Measurements from ENCODE around the gene ARL4D. TPM values are rescaled to one million over a fixed set of nuclear protein-coding genes. Genes with fewer than 3 reads are reported as not detected.

Gene ARL4D
- total RNA-seq, 1 experiment from 2014 or later: 4.5 TPM

DNA sequence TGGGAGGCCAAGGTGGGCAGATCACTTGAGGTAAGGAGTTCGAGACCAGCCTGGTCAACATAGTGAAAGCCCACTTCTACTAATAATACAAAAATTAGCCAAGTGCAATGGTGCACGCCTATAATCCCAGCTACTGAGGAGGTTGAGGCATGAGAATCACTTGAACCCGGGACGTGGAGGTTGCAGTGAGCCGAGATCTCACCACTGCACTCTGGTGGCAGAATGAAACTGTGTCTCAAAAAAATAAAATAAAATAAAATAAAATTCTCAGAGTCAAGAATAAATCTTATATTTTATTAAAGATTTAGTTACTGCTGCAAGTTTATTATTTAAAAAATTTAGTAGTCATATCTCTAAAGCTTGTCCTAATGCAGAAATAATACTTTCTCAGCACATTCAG lies 29.7 kb downstream of the ARL4D start:
- ATAC-seq (no peak), DNase-seq (ENCODE audit: low read depth, low spot score) (no peak)
- Histone ChIP-seq H3K4me1 (ENCODE audit: control insufficient read depth, insufficient read depth, low read length) (no peaks in the 10 kb centered on the region; the same call in 1 of the 2 replicates), H3K9me3 (ENCODE audit: control insufficient read depth, insufficient read depth, low read depth, low read length) (no peaks in the 10 kb centered on the region), H3K36me3 (ENCODE audit: control insufficient read depth, insufficient read depth, low read length) (no peaks in the 10 kb centered on the region), H3K27ac (ENCODE audit: low read length) (no peak overlapping the region), H3K4me3 (ENCODE audit: low read depth in 2 of 2, low read length in 2 of 2) (no peak overlapping the region), H3K27me3 (ENCODE audit: control insufficient read depth, insufficient read depth, low read length) (no peaks in the 10 kb centered on the region)
- CTCF ChIA-PET: interaction anchor here (0.6 to 0.7 kb wide), 2 partner anchors 13 to 30 kb away, joined by 3 to 6 read pairs; partner anchors contain the start of gene ARL4D
- in situ Hi-C loops (cut with HindIII; ENCODE audit: low pct_unique_long_range_greater_than_20kb, low sequenced_read_pairs): no loop called here
- TF ChIP-seq SIN3A (IDR thresholded peaks at IDR 0.05; ENCODE audit: borderline replicate concordance, insufficient read depth, low read depth, low read length): no peak
- TF ChIP-seq POLR2AphosphoS5 (IDR thresholded peaks at IDR 0.05; ENCODE audit: low read depth, low read length): no peak
- TF ChIP-seq, protein P1, sequence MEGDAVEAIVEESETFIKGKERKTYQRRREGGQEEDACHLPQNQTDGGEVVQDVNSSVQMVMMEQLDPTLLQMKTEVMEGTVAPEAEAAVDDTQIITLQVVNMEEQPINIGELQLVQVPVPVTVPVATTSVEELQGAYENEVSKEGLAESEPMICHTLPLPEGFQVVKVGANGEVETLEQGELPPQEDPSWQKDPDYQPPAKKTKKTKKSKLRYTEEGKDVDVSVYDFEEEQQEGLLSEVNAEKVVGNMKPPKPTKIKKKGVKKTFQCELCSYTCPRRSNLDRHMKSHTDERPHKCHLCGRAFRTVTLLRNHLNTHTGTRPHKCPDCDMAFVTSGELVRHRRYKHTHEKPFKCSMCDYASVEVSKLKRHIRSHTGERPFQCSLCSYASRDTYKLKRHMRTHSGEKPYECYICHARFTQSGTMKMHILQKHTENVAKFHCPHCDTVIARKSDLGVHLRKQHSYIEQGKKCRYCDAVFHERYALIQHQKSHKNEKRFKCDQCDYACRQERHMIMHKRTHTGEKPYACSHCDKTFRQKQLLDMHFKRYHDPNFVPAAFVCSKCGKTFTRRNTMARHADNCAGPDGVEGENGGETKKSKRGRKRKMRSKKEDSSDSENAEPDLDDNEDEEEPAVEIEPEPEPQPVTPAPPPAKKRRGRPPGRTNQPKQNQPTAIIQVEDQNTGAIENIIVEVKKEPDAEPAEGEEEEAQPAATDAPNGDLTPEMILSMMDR (IDR thresholded peaks at IDR 0.05): no peak; the same call in 1 of the 2 replicates
- no peak for TF ChIP-seq TCF7L2 (IDR thresholded peaks at IDR 0.05; ENCODE audit: low read depth, low read length)
- TF ChIP-seq, protein P2, sequence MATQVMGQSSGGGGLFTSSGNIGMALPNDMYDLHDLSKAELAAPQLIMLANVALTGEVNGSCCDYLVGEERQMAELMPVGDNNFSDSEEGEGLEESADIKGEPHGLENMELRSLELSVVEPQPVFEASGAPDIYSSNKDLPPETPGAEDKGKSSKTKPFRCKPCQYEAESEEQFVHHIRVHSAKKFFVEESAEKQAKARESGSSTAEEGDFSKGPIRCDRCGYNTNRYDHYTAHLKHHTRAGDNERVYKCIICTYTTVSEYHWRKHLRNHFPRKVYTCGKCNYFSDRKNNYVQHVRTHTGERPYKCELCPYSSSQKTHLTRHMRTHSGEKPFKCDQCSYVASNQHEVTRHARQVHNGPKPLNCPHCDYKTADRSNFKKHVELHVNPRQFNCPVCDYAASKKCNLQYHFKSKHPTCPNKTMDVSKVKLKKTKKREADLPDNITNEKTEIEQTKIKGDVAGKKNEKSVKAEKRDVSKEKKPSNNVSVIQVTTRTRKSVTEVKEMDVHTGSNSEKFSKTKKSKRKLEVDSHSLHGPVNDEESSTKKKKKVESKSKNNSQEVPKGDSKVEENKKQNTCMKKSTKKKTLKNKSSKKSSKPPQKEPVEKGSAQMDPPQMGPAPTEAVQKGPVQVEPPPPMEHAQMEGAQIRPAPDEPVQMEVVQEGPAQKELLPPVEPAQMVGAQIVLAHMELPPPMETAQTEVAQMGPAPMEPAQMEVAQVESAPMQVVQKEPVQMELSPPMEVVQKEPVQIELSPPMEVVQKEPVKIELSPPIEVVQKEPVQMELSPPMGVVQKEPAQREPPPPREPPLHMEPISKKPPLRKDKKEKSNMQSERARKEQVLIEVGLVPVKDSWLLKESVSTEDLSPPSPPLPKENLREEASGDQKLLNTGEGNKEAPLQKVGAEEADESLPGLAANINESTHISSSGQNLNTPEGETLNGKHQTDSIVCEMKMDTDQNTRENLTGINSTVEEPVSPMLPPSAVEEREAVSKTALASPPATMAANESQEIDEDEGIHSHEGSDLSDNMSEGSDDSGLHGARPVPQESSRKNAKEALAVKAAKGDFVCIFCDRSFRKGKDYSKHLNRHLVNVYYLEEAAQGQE (IDR thresholded peaks at IDR 0.05; ENCODE audit: insufficient read depth in 1 of 2, low read depth in 2 of 2, low read length in 1 of 2): no peak
- intact Hi-C loops (cut with micrococcal nuclease; ENCODE audit: unreplicated experiment): no loop called here
- POLR2A ChIA-PET: interaction anchor here (0.6 kb wide), 1 partner anchor 21 kb away, joined by 3 read pairs; no protein-coding TSS in a partner anchor
- BruUV-seq (replicated peaks): no TSS peak

DNA sequence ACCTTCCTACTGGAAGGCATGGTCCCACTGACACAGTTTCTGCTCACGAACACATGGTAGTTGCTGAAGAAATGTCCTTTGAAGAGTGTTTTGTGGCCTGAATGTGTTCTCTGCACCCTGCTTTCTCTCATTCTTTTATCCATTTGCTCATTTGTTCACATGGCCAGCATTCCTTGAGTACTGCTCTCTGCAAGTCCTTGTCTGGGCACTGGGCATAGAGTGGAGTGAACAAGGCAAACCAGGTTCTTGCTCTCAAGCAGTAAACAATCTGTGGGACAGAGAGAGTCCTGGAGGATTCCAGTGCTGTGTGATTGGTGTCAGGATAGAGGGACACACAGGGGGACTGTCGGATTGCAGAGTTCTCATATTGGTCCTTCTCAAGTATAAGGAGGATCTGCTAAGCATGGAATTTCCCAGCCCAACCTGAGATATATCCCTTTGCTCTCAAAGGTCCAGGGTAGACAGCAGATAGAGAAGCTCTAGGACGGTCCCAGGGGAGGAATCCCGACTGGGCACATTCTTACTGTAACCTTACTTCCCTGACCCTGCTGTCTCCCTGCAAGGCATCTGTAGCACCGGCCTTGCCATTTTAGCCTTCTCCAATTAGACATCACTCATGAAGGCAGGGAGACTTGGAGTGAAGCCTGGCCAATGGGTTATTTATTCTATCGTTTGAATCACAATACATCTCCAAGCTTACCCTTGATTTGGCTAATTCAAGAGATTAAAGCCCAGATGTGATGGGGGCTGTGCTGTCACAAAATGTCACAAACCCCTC lies 32.3 kb downstream of the ARL4D start:
- H3K4me3 ChIP-seq (ENCODE audit: low read depth in 2 of 2, low read length in 2 of 2): no peak overlapping the region
- no peaks in the 10 kb centered on the region for H3K9me3 ChIP-seq (ENCODE audit: control insufficient read depth, insufficient read depth, low read depth, low read length)
- BruUV-seq (replicated peaks): no TSS peak
- ATAC-seq (no peak), DNase-seq (ENCODE audit: low read depth, low spot score) (no peak)
- no peaks in the 10 kb centered on the region for H3K27me3 ChIP-seq (ENCODE audit: control insufficient read depth, insufficient read depth, low read length)
- ChIA-PET CTCF (no interaction called here), POLR2A (no interaction called here)
- intact Hi-C loops (cut with micrococcal nuclease; ENCODE audit: unreplicated experiment) (no loop called here), in situ Hi-C loops (cut with HindIII; ENCODE audit: low pct_unique_long_range_greater_than_20kb, low sequenced_read_pairs) (no loop called here)
- H3K27ac ChIP-seq (ENCODE audit: low read length): no peak overlapping the region
- TF ChIP-seq SIN3A (IDR thresholded peaks at IDR 0.05; ENCODE audit: borderline replicate concordance, insufficient read depth, low read depth, low read length) (no peak), POLR2AphosphoS5 (IDR thresholded peaks at IDR 0.05; ENCODE audit: low read depth, low read length) (no peak), TCF7L2 (IDR thresholded peaks at IDR 0.05; ENCODE audit: low read depth, low read length) (no peak)
- TF ChIP-seq, protein P2 (IDR thresholded peaks at IDR 0.05; ENCODE audit: insufficient read depth in 1 of 2, low read depth in 2 of 2, low read length in 1 of 2): no peak
- TF ChIP-seq, protein P1 (IDR thresholded peaks at IDR 0.05): no peak
- peaks cover 2% of the 10 kb centered on the region for H3K4me1 ChIP-seq (ENCODE audit: control insufficient read depth, insufficient read depth, low read length)
- H3K36me3 ChIP-seq (ENCODE audit: control insufficient read depth, insufficient read depth, low read length): no peaks in the 10 kb centered on the region

All from Panc1 (cell line).